Inflammatory macrophage (primary cell): ENCODE results near the gene ZKSCAN7.
A peak's percentile ranks its signal among the peaks of the same experiment; 100 is the strongest.
"Not testable (repeated sequence)": the region's sequence is repeated elsewhere in the genome, so short reads cannot be mapped to it uniquely, and the experiment has no call there.

Experiments used
- DNase-seq, 2 donors: peaks; one replicate each; pipeline ENCODE4 v3.0.0-alpha.2; 2020 to 2022

Gene ZKSCAN7

DNA sequence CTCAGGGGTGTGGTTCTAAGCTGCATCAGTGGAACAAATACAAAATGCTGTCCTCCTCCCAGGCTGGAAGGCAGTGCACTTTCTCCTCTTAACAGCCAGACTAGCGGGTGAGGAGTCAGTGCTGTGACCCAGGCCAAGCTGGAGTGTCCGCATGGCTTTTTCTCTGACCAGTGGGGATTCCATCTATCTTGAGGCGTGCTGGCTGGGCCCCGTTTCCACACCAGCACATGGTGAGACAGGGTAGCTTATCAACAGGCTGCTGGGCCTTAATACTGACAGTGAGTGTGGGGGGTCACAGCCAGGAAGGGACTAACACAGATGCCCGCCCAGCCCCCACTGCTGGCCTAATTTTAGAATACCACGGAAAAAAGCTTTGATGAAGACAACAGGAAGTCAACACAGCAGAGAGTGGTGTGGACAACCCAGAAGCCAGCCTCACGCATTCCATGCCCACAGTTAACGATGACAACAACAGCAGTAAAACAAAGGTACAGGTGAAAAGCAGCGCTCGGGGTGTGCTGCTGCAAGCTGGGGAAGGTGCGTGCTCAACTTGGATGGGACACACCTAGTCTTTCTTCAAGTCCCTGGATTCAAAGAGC is 22.5 kb downstream of the ZKSCAN7 start:
- not testable (repeated sequence) for DNase-seq

DNA sequence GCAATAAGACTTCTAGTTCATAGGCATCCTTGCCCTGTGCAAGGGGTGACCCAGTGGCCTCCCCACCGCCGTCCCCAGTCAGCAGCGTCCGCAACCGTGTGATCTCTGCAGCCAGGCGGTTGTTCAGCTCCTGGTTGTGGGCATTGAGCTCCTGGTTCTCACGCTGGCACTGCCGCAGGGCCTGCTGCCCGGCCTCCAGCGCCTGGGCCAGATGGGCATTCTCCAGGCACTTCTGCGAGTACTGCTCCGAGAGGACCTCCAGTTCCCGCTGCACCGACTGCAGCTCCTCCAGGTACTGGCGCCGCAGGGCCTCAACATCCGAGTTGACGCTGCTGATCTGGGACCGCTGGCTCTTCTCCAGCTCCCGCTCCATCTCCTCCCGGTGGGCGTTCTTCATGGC is 23.3 kb downstream of the ZKSCAN7 start:
- not testable (repeated sequence) for DNase-seq

DNA sequence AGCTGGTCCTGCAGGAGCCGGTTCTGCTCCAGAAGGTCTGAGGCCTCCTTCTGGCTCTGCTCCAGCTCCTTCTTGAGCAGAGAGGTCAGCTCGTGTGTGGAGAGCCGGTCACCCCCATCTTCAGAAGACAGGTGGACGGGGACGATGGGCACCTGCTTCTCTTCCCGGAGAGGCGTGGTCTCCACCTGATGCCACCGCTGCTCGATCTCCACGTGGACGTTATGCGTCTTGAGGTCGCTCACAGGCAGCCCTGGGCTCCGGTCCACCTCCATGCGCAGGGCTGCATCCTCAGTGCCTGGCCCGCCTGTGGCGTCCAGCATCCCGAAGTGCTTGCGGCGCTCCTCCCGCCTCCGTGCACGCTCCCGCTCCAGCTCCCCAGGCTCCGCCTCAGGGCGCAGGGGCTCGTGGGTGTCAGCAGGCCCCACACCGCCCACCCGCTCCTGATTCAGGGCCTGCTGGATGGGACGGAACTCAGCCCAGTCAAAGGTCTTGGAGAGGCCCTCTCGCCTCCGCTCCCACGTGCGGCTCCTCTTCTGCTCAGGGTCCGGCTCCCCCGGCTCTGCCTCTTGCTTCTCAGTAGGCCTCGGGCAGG is 24.0 kb downstream of the ZKSCAN7 start:
- not testable (repeated sequence) for DNase-seq

DNA sequence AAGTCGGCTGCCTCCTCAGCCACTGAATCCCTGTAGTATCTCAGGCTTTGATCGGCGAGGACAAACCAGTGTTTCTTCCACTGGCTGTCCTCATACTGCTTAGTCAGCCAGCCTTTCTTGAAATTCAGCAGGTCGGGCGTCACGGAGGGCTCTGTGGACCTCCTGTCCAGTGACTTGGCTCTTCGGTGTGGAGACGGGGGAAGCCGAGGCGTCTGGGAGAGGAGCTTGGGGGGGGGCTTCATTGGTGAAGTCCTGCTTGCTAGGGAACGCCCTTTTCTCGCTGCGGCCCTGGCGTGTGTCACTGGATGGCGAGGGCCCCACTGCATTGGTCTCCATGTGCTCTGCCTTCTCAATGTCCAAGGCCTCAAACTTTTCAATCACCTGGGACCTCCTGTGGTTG is 24.8 kb downstream of the ZKSCAN7 start:
- DNase-seq, result not testable (repeated sequence)

DNA sequence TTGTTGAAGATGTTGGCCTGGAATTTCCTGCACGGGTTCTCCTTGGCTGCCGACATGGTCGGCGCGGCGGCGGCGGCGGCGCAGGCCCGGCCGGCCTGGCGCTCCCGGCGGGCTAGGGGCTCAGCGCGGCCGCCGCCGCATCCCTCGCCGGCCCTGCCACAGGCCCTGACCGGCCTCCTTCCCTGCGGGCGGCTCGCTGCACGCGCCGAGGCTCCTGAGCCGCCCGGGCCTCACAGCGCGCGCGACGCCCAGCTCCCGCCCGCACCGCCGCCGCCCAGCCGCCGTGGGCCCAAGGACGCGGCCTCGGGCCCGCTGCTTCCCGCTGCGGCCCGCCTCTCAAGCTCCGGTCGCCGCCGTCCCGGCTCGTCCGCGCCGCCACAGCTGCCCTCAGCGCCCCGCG is 26.0 kb downstream of the ZKSCAN7 start:
- DNase-seq, result not testable (repeated sequence)

DNA sequence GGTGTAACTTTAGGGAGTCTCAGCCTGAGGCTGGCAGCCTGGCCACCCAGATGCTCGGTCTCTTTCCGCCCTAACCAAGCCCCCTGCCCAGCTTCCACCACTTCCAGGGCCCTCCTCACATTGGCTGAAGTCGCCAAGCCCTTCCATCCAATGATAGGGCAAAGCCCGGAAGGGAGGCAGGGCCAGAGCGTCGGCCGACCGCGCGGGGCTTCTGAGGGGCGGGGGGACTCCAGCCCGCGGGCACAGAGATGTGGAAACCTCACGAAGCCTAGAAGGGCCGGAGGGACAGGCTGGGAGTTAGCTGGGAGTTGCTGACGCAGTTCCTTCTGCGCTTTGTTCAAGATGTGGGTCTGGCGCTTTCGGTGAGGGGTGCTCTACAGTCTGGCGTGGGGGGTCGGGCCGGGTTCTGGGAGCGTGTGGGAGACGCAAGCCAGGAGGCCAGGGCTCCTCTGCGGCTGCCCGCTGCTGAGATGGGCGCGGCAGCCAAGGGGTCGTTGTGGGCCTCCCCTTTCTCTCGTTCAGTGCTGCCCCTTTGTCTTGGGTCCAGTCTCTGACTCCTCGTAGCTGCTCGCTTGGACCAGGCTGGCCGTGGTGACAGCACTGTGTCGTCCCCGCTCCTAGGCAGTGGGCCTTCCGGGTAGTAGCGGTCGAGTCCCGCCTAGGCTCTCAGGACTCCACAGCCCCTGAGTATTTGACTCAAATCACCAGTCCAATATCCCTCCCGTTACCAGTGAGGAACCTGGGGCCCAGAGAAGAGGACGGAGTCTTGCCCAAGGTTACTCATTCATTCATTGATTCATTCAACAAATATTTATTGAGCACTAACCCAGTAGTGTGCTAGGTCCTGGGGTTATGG is 29.9 kb downstream of the ZKSCAN7 start, which contains the start of gene ZNF660:
Gene ZNF660 (plus strand): TSS at position 319 of the 856 bp plus-strand sequence. CDS start 9,230 bp downstream, outside the sequence.
- peak in 1 of 2 donors; percentile 0 for DNase-seq

DNA sequence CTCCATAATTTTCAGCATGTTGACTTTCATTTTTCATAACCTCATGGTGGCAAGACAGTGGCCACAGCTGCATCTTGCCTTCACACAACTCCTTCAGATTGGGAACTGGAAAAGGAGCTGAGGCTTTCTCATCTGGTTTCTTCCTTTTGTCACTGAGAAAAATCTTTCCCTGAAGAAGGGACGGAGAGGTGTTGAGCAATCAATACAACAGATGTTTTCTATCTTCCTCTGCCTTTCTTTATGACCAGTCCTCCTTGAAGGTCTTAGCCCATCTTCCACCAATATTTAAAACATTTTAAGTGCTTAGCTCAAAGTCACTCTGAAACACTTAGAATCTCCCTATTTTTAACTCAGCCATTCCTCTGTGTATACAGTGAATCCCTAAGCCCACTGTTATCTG is 41.6 kb downstream of the ZKSCAN7 start:
- no peak for DNase-seq

DNA sequence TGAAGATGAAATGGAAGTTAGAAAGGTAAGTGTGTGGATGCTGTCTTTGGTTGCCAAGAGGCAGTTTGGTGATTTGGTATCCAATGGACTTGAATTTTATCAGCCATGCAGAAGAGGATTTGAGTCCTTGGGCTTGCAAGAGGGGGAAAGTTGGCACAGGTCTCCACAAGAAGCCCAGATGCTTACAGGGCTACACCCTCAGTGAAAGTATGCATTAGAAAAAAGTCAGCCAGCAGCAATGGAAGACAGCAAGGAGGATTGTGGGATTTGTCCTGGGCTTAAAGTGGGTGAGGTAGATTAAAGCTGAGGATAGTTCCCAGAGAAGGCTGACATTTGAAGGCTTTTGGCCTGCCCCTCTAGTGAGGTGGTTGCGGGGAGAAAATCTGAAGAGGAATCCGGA is 46.8 kb downstream of the ZKSCAN7 start:
- no peak for DNase-seq

DNA sequence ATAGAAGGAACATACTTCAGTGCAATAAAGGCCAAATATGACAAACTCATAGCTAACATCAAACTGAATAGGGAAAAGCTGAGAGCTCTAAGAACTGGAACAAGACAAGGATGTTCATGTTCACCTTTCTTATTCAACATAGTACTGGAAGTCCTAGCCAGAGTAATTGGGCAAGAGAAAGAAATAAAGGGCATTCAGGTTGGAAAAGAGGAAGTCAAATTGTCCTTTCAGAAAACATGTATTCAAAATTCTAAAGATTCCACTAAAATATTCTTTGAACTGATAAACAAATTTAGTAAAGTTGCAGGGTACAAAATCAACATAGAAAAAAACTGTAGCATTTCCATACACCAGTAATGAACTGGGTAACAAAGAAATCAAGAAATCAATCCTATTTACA is 57.7 kb downstream of the ZKSCAN7 start:
- no peak for DNase-seq
